GM21576 (cell line): ENCODE data around the gene TBC1D21.

Source experiments
- ATAC-seq: cut with Tn5 transposase; IDR thresholded peaks from one replicate; pipeline ENCODE4 v1.9.1; 2021; ENCODE audit warnings: mild to moderate bottlenecking, moderate library complexity; ENCODE audit not compliant: unreplicated experiment

TBC1D21 gene

GRCh38 chr15:73907035-73907408 lies 33.7 kb downstream of the TBC1D21 start:
- no peak for ATAC-seq

GRCh38 chr15:73908030-73908821 lies 34.9 kb downstream of the TBC1D21 start:
- no peak for ATAC-seq

- no peak for ATAC-seq
These were observed 35.4 kb downstream of the TBC1D21 start for GRCh38 chr15:73908822-73909122.

GRCh38 chr15:73909651-73910050 lies 36.3 kb downstream of the TBC1D21 start:
- ATAC-seq: no peak

GRCh38 chr15:73910522-73911303 lies 37.3 kb downstream of the TBC1D21 start:
- ATAC-seq: no peak

- ATAC-seq: no peak
These were observed 38.7 kb downstream of the TBC1D21 start for GRCh38 chr15:73912030-73912596.

GRCh38 chr15:73914145-73914544 lies 40.8 kb downstream of the TBC1D21 start:
- ATAC-seq: no peak

GRCh38 chr15:73915082-73915481 lies 41.7 kb downstream of the TBC1D21 start:
- ATAC-seq: no peak

- ATAC-seq: no peak
These were observed 45.4 kb downstream of the TBC1D21 start for GRCh38 chr15:73918784-73919183.

GRCh38 chr15:73919706-73920105 lies 46.3 kb downstream of the TBC1D21 start:
- no peak for ATAC-seq

GRCh38 chr15:73921254-73921925 lies 48.0 kb downstream of the TBC1D21 start:
- ATAC-seq: no peak

GRCh38 chr15:73922186-73923151 lies 49.1 kb downstream of the TBC1D21 start:
- ATAC-seq: no peak

- ATAC-seq: no peak
These were observed 49.8 kb downstream of the TBC1D21 start for GRCh38 chr15:73923156-73923487.

- ATAC-seq: no peak
These were observed 50.3 kb downstream of the TBC1D21 start for GRCh38 chr15:73923488-73924164.

- ATAC-seq: no peak
These were observed 51.0 kb downstream of the TBC1D21 start for GRCh38 chr15:73924171-73924921.

GRCh38 chr15:73925848-73926218 lies 52.5 kb downstream of the TBC1D21 start:
- no peak for ATAC-seq

- no peak for ATAC-seq
These were observed 53.0 kb downstream of the TBC1D21 start, which contains the start of gene LOXL1 for GRCh38 chr15:73926219-73927002. TSS of gene LOXL1 (plus strand) at chr15:73926462. CDS start at chr15:73926784, 322 bp downstream.

- no peak for ATAC-seq
These were observed 53.7 kb downstream of the TBC1D21 start for GRCh38 chr15:73927003-73927475.
